ENCODE data around the gene ZMYND8.

- TF ChIP-seq JUN (IDR thresholded peaks at IDR 0.05; ENCODE audit: borderline replicate concordance, insufficient read depth, insufficient read length, low read depth), result no peak
- no peak for TF ChIP-seq POLR2AphosphoS5 (IDR thresholded peaks at IDR 0.05; ENCODE audit: insufficient read depth, low read depth, low read length)
- TF ChIP-seq CTCF (IDR thresholded peaks at IDR 0.05; ENCODE audit: extremely low read depth in 1 of 2, insufficient read depth in 1 of 2, low read depth in 1 of 2, low read length in 2 of 2), result no peak
- TF ChIP-seq POLR2A (IDR thresholded peaks at IDR 0.05; ENCODE audit: low read depth, low read length), result no peak
- TF ChIP-seq MAX (IDR thresholded peaks at IDR 0.05; ENCODE audit: insufficient read depth, insufficient read length), result no peak
- no peak for TF ChIP-seq MYC (IDR thresholded peaks at IDR 0.05; ENCODE audit: low read depth, low read length)
Observed at GRCh38 chr20:47179267-47179666, 177.2 kb downstream of the ZMYND8 start.

Measured in endothelial cell of umbilical vein (primary cell).